ENCODE data around the gene NAXE.

DNA sequence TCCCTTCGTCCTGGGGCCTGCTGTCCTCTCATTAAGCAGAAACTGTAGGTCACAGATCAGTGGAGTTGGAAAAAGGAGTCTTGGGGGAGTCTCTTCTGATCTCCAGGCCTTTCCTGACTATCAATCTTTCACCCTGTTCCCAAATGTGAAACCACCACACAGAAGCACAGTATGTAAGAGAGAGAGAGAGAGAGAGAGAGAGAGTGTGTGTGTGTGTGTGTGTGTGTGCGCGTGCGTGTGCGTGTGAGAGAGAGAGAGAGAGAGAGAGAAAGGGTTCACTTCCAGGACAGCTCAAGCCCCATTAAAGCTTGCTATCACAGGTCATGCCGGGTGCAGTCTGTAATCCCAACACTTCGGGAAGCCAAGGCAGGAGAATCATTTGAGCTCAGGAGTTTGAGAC is 13.5 kb upstream of the NAXE start:
- TF ChIP-seq, protein P1, sequence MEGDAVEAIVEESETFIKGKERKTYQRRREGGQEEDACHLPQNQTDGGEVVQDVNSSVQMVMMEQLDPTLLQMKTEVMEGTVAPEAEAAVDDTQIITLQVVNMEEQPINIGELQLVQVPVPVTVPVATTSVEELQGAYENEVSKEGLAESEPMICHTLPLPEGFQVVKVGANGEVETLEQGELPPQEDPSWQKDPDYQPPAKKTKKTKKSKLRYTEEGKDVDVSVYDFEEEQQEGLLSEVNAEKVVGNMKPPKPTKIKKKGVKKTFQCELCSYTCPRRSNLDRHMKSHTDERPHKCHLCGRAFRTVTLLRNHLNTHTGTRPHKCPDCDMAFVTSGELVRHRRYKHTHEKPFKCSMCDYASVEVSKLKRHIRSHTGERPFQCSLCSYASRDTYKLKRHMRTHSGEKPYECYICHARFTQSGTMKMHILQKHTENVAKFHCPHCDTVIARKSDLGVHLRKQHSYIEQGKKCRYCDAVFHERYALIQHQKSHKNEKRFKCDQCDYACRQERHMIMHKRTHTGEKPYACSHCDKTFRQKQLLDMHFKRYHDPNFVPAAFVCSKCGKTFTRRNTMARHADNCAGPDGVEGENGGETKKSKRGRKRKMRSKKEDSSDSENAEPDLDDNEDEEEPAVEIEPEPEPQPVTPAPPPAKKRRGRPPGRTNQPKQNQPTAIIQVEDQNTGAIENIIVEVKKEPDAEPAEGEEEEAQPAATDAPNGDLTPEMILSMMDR (conservative IDR thresholded peaks at IDR 0.05): no peak
- TF ChIP-seq ZFX (IDR thresholded peaks at IDR 0.05): no peak
